ENCODE data around the gene CRELD2.

The CRELD2 gene

DNA sequence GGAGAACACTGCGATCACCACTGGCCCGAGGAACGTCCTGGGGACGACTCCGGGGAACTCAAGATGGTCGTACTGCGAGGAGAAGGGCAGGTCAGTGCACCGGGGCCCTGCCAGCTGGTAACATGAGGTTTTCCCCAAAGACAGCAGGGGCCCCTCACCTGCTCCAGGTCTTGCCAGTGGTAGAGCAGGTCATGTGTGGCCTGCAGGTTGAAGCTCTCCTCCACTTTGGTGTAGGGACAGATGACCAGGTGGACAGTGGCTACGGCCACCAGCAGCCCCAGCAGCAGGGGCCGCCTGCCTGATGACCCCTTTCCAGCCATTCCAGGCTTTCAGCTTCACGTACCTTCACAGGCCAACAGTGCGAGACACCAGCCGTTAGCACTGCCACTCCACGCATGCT, 5.0 kb upstream of the CRELD2 start:
- DNase-seq = no peak

DNA sequence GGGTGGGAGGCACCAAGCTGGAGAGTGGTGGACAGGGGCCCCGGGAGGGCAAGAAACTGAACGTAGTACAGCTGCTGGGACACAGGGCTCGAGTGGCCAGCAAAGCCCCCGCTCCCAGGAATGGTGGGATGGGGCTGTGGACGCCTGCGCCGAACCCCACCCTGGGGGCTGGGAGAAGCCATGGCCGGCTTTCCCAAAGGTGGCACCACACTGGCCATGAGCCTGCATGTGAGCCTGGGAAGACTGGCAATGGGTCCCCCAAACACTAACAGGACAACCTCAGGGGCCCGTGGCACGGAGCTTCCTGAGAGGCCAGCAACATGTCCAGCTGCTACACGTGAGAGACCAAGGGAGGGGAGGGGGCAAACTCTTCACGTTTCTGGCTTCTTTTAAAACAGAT, 4.2 kb upstream of the CRELD2 start:
- no peak for DNase-seq

DNA sequence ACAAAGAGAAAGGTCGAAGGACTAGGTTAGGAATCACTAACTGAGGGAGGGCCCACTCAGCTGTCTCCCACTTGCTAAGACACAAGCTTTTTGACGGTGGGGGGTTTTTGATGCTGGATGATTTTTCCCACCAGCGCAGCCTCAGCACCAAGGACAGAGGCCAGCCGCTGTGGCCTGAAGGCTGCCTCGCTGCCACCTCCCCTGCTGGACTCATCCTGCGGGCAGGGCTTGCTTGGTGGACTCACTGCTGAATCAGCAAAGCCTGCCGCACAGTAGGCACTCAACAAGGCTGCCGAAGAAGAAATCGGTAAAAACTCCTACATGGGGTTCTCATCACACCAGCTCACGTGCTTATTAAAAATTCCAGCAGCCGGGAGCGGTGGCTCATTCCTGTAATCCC, 2.8 kb upstream of the CRELD2 start:
- DNase-seq = no peak

DNA sequence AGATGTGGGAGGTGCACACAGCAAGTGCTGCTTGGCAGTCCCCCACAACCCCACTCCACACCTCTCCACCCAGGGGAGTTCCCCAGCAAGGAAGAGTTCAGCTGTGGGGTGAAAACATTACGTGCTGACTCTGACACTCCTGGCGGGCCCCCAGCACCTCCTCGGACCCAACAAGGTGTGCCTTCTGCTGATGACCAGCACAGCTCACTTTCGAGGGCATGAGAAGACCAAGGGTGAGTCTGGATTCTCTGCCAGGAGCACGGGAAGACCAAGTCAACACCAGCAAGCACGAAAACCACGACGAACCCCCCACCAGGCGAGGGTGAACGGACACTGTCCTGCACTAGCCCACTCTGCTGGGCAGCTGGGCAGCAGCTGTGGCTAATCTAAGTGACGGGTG, 1.6 kb upstream of the CRELD2 start:
- no peak for DNase-seq

DNA sequence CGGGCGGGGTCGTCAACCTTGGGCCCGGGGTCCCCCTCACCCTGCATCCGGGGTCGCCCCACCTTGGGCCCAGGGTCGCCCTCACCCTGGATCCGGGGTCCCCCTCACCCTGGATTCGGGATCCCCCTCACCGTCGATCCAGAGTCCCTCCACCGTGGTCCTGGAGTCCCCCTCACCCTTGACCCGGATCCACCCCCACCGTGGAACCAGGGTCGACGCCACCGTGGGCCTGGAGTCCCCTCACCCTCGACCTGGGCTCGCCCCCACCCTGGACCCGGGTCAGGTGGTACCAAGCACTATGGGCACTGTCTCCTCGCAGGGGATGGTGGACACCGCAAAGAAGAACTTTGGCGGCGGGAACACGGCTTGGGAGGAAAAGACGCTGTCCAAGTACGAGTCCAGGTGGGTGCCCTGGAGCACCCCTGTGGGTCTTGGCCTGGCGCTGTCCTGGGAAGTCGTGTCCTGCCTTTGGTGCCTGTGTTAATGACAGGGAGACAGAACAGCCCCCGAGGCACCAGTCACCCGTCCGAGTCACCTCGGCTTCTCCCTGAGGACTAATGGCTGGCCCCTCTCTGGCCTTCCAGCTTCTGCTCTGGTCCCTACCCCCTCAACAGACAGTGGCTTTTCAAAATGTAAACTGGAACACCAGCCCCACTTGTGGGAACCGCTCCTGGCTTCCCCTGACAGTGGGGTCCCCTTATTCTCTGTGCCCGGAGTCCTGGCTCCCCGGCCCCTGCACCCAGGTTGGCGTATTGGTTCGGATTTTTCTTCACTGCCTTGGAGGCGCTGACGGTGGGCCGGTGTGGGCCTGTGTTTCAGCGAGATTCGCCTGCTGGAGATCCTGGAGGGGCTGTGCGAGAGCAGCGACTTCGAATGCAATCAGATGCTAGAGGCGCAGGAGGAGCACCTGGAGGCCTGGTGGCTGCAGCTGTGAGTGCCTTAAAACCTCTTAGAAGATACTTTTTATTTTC, 762 bp downstream of the CRELD2 start:
- DNase-seq = no peak

DNA sequence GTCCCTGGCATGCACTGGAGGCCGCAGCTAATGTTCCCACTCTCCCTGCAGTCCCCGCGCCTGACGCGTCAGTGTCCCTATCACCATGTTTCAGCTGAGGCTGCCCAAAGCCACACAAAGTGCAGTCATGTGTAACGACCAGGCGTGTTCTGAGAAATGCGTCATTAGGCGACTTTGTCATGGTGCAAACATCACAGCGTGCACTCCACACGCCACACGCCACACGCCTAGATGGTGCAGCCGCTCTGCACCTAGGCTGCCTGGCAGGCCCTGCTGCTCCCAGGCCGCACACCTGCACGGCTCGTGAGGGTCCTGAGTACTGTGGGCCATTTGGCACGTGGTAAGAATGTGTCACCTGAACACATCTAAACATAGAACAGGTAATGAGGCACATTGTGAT, 2.4 kb downstream of the CRELD2 start:
- DNase-seq = no peak

DNA sequence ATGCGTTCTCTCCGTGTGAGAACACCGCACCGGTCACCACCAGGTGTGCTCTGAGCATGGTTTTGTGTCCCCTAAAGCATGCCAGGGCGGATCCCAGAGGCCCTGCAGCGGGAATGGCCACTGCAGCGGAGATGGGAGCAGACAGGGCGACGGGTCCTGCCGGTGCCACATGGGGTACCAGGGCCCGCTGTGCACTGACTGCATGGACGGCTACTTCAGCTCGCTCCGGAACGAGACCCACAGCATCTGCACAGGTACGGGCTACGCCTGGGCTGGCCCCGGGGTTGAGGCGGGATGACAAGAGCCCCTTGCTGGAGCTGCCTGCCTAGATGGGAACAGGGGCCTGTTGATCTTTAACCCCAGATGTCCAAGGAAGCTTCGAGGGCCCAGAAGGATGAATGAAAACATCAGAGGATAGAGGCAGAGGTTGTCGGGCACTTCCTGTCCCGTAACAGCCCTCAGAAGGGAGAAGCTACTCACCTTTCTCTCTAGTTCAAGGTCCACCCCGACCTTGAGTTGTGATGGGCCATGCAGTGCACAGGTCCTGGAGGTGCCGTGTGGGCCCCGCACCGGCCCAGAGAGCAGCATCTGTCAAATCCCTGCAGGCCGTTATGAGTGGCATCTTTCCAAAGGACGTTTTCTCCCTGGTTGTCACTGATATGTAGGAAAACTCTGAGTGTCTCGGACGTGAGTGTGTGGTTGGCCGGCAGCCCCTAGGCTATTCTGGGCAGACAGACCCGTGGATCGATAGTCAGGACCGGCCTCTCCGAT, 3.3 kb downstream of the CRELD2 start:
- DNase-seq = no peak

DNA sequence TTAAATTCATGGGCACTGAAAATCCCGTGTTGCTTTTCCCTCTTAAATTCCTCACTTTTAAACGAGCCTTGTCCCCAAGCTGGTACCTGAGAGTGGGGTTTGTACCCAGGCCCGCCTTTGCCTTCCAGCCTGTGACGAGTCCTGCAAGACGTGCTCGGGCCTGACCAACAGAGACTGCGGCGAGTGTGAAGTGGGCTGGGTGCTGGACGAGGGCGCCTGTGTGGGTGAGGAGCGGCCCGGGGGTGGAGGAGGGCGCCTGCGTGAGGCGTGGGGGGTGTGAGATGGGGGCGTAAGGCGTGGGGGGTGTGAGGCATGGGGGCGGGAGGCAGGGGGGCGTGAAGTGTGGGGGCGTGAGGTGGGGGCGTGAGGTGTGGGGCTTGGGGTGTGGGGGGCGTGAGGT, 4.0 kb downstream of the CRELD2 start:
- no peak for DNase-seq

DNA sequence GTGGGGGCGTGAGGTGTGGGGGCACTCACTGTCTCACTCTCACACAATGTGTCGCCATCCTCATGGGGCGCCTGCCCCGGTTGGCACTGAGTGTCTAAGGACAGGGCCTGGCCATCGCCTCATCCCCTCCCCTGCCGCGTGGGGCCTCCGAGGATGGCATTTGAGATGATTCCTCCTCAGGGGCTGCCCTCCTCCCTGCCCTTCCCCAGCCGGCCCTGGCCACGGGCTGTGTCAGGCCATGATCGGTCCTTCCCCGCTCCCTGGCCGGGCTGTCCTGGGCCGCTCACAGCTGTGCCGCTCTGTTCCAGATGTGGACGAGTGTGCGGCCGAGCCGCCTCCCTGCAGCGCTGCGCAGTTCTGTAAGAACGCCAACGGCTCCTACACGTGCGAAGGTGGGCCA, 4.5 kb downstream of the CRELD2 start:
- peak in 1 of 5 experiments; percentile 2 for DNase-seq

DNA sequence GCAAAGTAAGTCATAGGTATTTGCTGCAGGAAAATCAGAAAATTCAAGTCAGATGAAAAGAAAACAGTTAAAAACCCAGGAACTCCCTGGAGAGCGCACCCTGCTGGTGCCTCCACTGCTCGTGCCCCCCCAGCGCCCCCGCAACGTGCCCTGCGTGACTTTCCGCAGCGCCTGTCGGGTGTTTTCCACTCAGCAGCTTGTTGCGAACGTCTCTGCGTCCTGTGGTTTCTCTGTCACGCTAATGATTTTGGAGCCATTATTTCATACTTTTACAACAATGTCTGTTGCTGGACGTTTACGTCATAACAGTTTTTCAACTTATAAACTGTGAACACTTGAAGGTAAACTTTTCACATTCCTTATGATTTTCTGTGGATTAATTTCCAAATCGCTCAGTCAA, 5.0 kb downstream of the CRELD2 start:
- DNase-seq = peak in 2 of 5 experiments; percentile 25 to 45

DNA sequence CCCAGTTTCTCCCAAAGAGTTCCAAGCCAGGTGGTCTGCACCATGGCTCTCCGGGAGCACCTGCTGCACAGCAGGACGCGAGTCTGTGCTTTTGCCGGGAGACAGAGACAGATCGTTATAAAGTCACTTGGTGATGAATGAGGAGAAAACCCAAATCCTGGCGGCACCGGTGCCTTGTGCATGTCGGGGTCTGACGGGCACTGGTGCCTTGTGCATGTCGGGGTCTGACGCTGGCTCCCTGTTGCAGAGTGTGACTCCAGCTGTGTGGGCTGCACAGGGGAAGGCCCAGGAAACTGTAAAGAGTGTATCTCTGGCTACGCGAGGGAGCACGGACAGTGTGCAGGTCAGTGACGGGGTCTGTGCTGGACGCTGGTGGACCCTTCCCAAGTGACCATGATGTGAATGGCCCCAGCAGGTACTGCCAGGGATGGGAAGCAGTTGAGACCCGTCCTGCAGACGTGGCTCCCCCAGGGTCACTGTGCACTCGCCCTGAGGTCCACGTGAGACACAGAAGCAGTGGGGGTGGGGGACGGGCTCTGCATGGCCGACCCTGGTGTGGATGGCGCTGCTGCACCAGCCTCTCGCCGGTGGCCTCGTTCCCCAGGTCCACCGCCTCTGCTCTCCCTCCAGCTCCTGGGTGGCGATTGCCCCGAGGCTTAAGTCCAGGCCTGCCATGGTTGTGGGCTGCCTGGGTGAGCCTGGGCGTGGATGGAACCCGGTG, 5.8 kb downstream of the CRELD2 start:
- no peak for DNase-seq

DNA sequence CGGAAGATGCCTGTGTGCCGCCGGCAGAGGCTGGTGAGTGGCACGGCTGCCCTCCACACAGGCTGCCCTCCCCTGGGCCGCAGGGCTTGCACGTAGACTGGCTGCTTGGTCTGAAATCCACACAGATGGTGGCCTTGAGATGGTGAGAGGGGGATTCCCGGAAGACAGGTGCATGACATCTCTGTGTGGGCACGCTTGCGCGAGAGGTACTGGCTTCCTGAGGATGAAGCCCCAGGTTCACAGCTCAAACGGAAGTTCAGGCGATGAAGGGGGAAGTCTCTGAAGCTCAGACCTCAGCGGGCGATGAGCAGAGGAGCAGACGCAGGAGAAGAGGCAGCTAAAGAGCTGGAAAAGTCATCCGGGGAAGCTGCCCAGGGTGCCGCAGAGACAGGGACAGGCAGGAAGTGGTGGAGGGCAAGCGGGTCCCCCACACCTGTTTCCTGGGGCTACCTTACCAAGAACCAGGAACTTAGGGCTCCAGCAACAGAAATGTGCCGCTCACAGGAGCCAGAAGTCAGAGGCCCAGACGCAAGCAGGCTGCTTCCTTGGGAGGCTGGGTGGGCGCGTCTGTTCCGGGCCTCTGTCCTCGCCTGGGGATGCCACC, 7.2 kb downstream of the CRELD2 start:
- DNase-seq = peak; percentile 36 to 85 (median 74)

DNA sequence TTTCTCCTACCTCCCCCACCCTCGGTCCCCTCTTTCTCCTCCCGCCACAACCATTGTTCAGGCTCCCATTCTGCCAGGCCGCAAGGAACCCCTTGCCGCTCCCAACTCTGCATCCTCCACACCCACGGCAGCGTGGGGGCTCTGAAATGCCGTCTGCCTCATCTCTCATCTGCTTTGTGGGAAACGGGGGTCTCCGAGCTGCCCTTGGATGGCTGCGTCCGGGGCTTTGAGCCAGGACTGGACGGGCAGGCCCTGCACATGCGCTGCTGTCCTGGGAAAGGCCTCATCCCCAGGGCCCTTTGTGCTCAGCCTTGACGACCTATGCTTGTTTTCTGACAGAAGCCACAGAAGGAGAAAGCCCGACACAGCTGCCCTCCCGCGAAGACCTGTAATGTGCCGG, 8.5 kb downstream of the CRELD2 start:
- no peak for DNase-seq

DNA sequence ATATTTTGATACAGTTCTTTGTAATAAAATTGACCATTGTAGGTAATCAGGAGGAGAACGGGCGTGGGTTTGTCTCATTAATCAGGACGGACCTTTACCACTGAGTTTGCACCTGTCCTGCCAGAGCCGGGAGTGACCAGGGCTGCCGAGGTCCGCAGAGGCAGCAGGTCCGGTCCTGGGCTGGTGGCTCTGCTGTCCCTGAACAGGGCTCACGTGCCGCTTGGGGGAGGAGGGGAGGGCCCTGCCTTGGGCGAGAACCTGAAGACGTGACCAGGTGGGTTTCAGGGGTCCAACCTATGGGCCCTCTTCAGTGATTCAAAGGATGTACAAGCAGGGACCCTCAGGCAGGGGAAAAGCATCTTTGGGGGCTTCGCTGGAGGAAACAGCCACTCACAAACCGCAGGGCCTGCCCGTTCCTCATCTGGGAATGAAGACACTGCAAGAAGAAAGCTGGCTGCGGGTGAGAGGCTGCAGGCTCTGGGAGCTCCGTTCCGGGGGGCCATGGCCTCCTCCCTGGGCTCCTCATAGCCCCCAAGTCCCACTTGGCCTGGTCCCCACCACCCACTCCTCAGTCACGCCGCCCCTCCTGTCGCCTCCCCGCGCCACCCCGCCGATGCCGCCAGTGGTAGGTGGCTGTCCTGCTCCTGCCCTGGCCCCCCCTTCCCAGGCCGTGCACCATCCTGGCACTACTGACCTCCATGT, 9.2 kb downstream of the CRELD2 start:
- no peak for DNase-seq

DNA sequence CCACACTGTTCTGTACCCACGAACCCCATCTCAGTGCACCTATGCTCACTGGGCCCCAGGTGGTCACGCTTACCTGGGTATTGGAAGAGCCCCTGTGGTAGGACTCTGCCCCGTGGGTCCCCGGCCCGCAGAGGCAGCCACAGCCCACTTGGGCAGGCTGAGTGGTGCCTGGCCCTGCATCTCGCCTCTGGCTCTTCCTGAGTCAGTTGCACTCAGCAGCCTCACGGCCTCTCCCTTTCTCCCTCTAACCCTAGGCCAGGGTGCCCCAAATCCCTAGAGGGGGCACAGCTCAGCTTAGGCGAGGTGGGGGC, 9.7 kb downstream of the CRELD2 start:
- DNase-seq = no peak

DNA sequence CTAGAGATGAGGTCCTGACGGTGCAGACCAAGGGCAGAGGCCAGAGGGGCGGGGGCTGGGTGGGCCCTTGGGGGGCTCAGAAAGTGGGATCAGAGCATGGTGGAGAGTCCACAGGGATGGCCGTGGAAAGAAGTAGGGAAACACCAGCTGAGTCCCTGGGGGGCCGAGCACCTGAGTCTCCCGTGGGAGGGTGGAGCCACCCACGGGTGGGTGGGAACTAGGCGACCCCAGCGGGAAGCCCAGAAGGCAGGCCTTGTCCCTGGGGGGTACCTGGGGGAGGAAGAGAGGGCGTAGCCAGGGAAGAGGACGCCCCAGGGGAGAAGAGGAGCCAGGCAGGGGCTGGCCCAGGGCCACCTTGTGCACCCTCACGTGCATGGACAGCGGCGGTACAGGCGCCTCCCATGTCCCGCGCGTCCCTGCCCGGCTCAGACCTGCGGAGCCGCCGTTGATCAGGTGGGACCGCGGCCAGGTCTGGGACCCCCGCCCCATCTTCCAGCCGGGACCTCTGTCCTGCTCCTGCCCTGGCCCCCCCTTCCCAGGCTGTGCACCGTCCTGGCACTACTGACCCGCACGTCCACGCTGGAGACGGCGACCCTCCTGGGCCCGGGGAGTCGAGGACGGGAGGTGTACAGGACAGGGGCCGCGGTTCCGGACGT, 10.2 kb downstream of the CRELD2 start:
- no peak for DNase-seq

DNA sequence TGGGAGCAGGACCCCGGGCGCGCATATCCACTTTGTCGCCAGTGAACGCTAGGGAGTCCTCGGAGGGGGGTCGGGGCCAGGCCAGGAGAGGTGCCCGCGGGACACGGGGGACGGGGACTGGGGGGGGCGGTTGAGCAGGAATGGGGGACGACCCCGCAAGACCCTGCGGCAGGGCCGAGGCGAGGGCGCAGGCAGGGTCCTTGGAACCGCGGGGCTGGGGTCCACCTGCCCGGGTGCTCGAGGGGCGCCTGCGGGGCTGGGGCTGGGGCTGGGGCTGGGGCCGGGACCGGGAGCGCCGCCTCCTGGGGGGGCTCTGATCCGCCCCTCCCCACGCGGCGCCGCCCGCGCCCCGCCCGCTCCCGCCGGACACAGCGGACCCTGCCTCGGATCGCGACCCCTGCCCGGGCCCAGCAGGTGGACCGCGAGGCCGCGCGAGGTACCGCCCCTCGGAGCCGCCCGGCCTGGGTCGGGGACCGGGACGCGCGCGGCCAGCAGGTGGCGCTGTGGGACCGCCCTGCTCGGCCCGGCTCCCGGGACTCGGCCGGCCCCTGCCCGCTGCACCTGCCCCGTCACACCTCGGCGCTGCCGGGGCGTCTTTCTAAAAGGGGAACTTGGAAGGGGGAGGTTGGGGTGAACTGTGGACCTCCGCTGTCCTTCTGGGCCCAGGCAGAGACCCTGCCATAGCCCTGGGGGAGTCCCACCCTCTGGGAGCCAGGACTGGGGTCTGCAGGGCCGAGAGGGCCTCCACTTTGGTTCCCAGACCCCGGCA, 11.0 kb downstream of the CRELD2 start:
- DNase-seq = peak; percentile 60 to 75 (median 72)

DNA sequence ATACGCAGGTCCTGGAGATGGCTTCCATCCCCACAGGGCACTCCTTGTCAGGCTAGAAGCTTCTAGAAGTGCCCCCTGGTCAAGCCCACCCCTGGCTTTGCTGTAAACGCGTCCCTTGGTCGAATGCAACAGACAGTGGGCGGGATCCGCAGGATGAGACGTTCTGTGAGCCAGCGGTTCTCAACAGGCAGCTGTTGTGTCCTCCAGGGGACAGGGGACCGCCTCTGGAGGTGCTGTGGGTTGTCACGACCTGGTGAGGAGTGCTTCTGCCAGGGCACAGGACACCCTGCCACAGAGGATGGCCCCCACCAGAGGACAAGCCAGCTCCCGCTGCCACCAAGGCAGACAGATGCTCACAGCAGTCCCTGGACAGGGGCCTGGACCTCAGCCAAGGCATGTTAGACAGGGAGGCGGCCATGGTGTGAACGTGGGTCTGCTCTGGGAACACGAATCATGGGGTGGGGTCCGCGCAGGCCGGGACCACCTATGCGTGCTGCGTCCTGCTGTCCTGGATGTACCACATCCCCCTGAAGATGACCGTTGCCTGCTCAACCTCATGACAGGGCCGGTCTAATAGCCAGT, 11.7 kb downstream of the CRELD2 start:
- no peak for DNase-seq

DNA sequence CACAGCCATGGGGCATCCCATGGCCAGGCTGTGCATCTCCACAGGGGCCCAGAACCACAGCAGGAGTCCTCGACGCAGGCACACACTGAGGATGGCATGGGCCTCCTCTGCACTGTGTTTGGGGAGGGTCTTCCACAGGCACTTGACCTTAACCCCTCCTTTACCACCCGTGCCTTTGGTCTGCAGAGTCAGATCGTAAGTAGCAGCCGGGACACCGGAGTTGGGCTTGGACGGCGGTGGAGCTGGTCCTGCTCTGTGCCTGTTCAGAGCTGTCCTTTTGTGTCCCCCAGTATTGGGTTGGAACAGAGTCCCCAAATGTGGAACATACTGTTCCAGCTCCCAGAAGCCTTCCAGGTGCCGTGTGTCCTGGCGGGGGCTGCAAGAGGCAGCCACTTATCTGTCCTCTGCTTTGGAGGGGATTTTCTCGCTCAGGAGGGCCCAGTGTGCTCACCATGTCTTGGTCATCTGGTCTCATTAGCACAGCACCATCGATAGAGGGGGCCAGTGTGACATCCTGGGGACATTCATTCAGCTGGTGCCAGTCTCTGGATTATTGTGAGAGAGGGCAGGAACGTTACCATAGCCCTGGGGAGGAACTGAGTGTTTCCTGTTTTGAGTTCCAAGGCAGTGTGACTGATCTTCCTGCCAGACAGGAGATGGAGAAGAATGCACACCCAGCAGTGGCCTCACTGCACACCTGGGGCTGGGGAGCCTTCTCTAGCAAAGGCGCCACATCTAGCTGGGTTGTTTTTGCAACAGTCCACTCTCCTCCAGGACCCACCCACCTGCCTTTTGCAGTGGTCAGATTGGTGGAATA, 12.4 kb downstream of the CRELD2 start:
- peak in 1 of 5 experiments; percentile 48 for DNase-seq

Data from T-helper 2 cell (primary cell).